ENCODE measurements around the gene CACNA2D1. TPM values are rescaled to one million over a fixed set of nuclear protein-coding genes. Genes with fewer than 3 reads are reported as not detected.

Gene CACNA2D1
- total RNA-seq, 1 donor from 2014 or later, result 1.5 TPM

DNA sequence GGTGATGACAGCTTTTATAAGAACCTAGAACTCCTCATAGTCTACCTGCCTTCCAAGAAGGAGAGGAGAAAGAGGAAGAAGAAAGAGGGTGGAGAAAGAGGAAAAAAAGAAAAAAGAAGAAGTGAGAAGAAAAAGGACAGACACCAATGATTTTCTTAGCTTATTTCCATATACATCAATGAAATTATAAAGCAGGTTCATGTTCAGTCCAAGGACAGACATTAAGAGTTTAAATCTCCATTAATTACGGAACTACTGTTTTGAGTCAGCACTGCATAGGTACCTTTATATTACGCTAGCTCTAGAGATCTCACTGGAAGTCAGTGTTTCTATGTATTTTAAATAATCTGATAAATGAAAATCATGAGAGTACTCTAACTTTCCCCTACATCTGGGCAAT is 364.8 kb downstream of the CACNA2D1 start:
- H3K27me3 ChIP-seq, result no peaks in the 10 kb centered on the region
- Mint-ChIP-seq H3K4me1 (no peaks in the 10 kb centered on the region), H3K36me3 (peaks cover 4% of the 10 kb centered on the region), H3K9me3 (no peaks in the 10 kb centered on the region), H3K27me3 (ENCODE audit: insufficient read depth, low read depth) (peaks cover 5% of the 10 kb centered on the region), H3K27ac (no peak overlapping the region), H3K4me3 (no peak overlapping the region)
- H3K4me2 ChIP-seq, result no peak overlapping the region
- no peaks in the 10 kb centered on the region for H3K36me3 ChIP-seq
- H3K9ac ChIP-seq, result no peak overlapping the region
- H2AFZ ChIP-seq (replicated peaks), result no peak overlapping the region
- H3K4me1 ChIP-seq, result no peaks in the 10 kb centered on the region
- no peak for TF ChIP-seq EZH2phosphoT487 (IDR thresholded peaks at IDR 0.05)
- TF ChIP-seq, protein P1, sequence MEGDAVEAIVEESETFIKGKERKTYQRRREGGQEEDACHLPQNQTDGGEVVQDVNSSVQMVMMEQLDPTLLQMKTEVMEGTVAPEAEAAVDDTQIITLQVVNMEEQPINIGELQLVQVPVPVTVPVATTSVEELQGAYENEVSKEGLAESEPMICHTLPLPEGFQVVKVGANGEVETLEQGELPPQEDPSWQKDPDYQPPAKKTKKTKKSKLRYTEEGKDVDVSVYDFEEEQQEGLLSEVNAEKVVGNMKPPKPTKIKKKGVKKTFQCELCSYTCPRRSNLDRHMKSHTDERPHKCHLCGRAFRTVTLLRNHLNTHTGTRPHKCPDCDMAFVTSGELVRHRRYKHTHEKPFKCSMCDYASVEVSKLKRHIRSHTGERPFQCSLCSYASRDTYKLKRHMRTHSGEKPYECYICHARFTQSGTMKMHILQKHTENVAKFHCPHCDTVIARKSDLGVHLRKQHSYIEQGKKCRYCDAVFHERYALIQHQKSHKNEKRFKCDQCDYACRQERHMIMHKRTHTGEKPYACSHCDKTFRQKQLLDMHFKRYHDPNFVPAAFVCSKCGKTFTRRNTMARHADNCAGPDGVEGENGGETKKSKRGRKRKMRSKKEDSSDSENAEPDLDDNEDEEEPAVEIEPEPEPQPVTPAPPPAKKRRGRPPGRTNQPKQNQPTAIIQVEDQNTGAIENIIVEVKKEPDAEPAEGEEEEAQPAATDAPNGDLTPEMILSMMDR (IDR thresholded peaks at IDR 0.05), result no peak
- TF ChIP-seq EZH2 (IDR thresholded peaks at IDR 0.05), result no peak
- no peak for DNase-seq (ENCODE audit: low spot score)
- H3K27ac ChIP-seq, result no peak overlapping the region
- H3K79me2 ChIP-seq (ENCODE audit: low read depth), result no peaks in the 10 kb centered on the region
- H3F3A ChIP-seq (ENCODE audit: low read depth), result no peaks in the 10 kb centered on the region
- H3K4me3 ChIP-seq, result no peak overlapping the region
- H3K9me3 ChIP-seq (ENCODE audit: low read depth), result no peaks in the 10 kb centered on the region
- H4K20me1 ChIP-seq (ENCODE audit: low read depth), result no peaks in the 10 kb centered on the region

DNA sequence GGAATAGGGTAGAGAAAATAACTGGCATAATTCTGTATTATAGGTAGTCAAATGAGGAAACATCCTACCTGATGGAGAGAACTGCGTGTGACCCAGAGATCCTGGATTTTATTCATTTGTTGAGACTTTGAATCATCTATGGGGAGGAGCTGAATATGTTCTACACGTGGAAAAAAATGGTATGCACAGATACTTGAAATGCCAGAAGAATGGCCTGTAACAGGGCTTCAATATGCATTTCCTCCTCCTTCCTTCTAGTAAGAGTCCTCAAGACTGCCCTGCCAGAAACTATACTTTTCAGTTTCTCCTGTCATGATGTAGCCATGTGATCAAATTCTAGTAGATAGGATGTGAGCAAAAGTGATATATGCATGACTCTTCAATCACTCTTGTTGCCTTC is 372.1 kb downstream of the CACNA2D1 start:
- no peak overlapping the region for H3K4me3 Mint-ChIP-seq
- Histone ChIP-seq H3K79me2 (ENCODE audit: low read depth) (no peaks in the 10 kb centered on the region), H3F3A (ENCODE audit: low read depth) (no peaks in the 10 kb centered on the region), H3K4me2 (no peak overlapping the region), H3K27me3 (no peaks in the 10 kb centered on the region), H3K27ac (no peak overlapping the region), H2AFZ (replicated peaks) (no peak overlapping the region), H3K4me1 (no peaks in the 10 kb centered on the region), H4K20me1 (ENCODE audit: low read depth) (no peaks in the 10 kb centered on the region), H3K36me3 (no peaks in the 10 kb centered on the region), H3K9me3 (ENCODE audit: low read depth) (no peaks in the 10 kb centered on the region), H3K4me3 (no peak overlapping the region), H3K9ac (no peak overlapping the region)
- H3K36me3 Mint-ChIP-seq, result no peaks in the 10 kb centered on the region
- no peaks in the 10 kb centered on the region for H3K9me3 Mint-ChIP-seq
- no peaks in the 10 kb centered on the region for H3K27me3 Mint-ChIP-seq (ENCODE audit: insufficient read depth, low read depth)
- no peaks in the 10 kb centered on the region for H3K4me1 Mint-ChIP-seq
- H3K27ac Mint-ChIP-seq, result no peak overlapping the region
- DNase-seq (ENCODE audit: low spot score), result no peak
- TF ChIP-seq, protein P1 (IDR thresholded peaks at IDR 0.05), result no peak
- no peak for TF ChIP-seq EZH2 (IDR thresholded peaks at IDR 0.05)
- TF ChIP-seq EZH2phosphoT487 (IDR thresholded peaks at IDR 0.05), result no peak

DNA sequence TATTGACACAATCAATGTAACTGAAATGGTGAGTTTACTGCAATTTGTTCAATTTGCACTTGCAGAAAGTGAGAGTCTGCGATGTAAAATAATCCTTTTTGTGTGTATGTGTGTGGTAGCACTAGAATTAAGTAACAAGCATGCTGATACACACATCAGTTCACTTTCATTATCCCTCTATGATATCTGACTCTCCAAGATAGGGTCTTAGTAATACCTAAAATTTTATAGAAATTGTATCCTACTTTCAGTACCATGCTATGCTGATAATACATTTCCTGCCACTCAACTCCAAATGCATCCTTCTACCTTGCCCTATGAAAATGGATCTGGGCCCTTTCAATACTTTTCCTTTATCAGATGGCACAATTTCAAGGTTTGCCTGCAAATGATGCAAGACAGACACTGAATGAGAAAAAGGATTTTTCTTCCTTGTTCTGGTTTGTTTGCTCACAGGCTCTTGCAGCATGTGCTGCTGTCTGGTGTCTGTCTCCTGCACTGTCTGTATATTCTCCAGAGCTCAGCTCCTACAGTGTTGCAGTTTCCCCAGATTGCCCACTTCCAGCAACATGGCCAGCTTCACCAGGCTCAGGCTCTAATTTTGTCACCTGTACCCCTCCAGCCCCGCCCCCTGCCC is 375.8 kb downstream of the CACNA2D1 start:
- TF ChIP-seq, protein P1 (IDR thresholded peaks at IDR 0.05), result no peak
- no peak for TF ChIP-seq EZH2 (IDR thresholded peaks at IDR 0.05)
- TF ChIP-seq EZH2phosphoT487 (IDR thresholded peaks at IDR 0.05), result no peak
- H3K27ac Mint-ChIP-seq, result no peak overlapping the region
- H3K27me3 Mint-ChIP-seq (ENCODE audit: insufficient read depth, low read depth), result no peaks in the 10 kb centered on the region
- no peaks in the 10 kb centered on the region for H3K9me3 Mint-ChIP-seq
- H3K9ac ChIP-seq, result no peak overlapping the region
- no peaks in the 10 kb centered on the region for H3K79me2 ChIP-seq (ENCODE audit: low read depth)
- no peaks in the 10 kb centered on the region for H3F3A ChIP-seq (ENCODE audit: low read depth)
- no peak for DNase-seq (ENCODE audit: low spot score)
- no peak overlapping the region for H3K4me3 Mint-ChIP-seq
- H4K20me1 ChIP-seq (ENCODE audit: low read depth), result no peaks in the 10 kb centered on the region
- no peak overlapping the region for H3K4me2 ChIP-seq
- H3K4me1 Mint-ChIP-seq, result no peaks in the 10 kb centered on the region
- H3K36me3 ChIP-seq, result no peaks in the 10 kb centered on the region
- no peak overlapping the region for H2AFZ ChIP-seq (replicated peaks)
- no peaks in the 10 kb centered on the region for H3K27me3 ChIP-seq
- H3K4me1 ChIP-seq, result no peaks in the 10 kb centered on the region
- H3K36me3 Mint-ChIP-seq, result no peaks in the 10 kb centered on the region
- no peak overlapping the region for H3K27ac ChIP-seq
- H3K4me3 ChIP-seq, result no peak overlapping the region
- no peaks in the 10 kb centered on the region for H3K9me3 ChIP-seq (ENCODE audit: low read depth)

Data from neural progenitor cell (in vitro differentiated cells).